Heart left ventricle (tissue), 11 donors: ENCODE results near the gene TRIM40. TPM values are rescaled to one million over a fixed set of nuclear protein-coding genes. Genes with fewer than 3 reads are reported as not detected.

ENCODE experiments used
- polyA plus RNA-seq, 2 donors: library from polyadenylated mRNA; stranded (reverse); fragments of 200-250 nt; gene quantifications; one replicate each; pipeline ENCODE4 v1.2.3, GENCODE V29; 2013
- total RNA-seq, 9 donors: library from RNA; depleted of rRNA in 2 of 9; stranded (reverse); fragments of >200 nt in 2 of 9; fragmentation: NEBNext Ultra II Directional in 3 of 9; extraction: Animal tissue kit (Norgen Biotek cat#: 25700) in 3 of 9; gene quantifications; one replicate each; pipeline versions ENCODE4 v1.1.0 to v1.2.4, GENCODE V29; 2016 to 2023
- donor health status: ischemic (EF 13 %, LVEDD 7.1; RV severe dilation, severe dysfunction).
- donor health status: healthy with polysubstance abuse.
- donor health status: DM: no; HTN: yes; CAD: no.
- donor health status: DM: no; HTN: no; CAD: no.
- donor health status: ischemic (EF 25% LVEDD 5.7; RV mildly dilated, moderate dysfunction).
- donor health status: healthy.
- donor health status: DM: yes; HTN: yes; CAD: no.
- donor health status: PGD.
- donor health status: nonischemic (EF 23%, LVEDD 6.1; RV moderate dilation, normal function).

The TRIM40 gene
- total and polyA plus RNA-seq, 11 donors = not detected

Other genes starting within 250 kb of the TRIM40 start
- 1,000 to 10,000 TPM in 1 of 9 donors, 100 to 1,000 TPM in 8; 263 to 1,427 (median 361) TPM for gene HLA-A, start 193.6 kb upstream of the TRIM40 start, total RNA-seq
- 1,000 to 10,000 TPM in 1 of 2 donors, 100 to 1,000 TPM in 1; 299 to 1,581 TPM for gene HLA-A, start 193.6 kb upstream of the TRIM40 start, polyA plus RNA-seq
- gene POLR1H, start 74.9 kb upstream of the TRIM40 start, total RNA-seq = 10 to 100 TPM; 11.7 to 19.8 (median 14.7) TPM
- 10 to 100 TPM; 20.9 to 46.1 TPM for gene POLR1H, start 74.9 kb upstream of the TRIM40 start, polyA plus RNA-seq
- gene PPP1R11, start 68.9 kb upstream of the TRIM40 start, total RNA-seq = 10 to 100 TPM; 41.6 to 64.7 (median 44.9) TPM
- gene PPP1R11, start 68.9 kb upstream of the TRIM40 start, polyA plus RNA-seq = 10 to 100 TPM; 38.7 to 90.3 TPM
- gene RNF39, start 60.4 kb upstream of the TRIM40 start, total RNA-seq = under 1 TPM in 1 of 9 donors, not detected in 8; 0.68 TPM
- not detected for gene RNF39, start 60.4 kb upstream of the TRIM40 start, polyA plus RNA-seq
- not detected for gene TRIM31, start 23.1 kb upstream of the TRIM40 start, total RNA-seq
- not detected for gene TRIM31, start 23.1 kb upstream of the TRIM40 start, polyA plus RNA-seq
- gene TRIM10, start 25.1 kb downstream of the TRIM40 start, total RNA-seq = not detected
- gene TRIM10, start 25.1 kb downstream of the TRIM40 start, polyA plus RNA-seq = not detected
- gene TRIM15, start 27.4 kb downstream of the TRIM40 start, total RNA-seq = not detected
- gene TRIM15, start 27.4 kb downstream of the TRIM40 start, polyA plus RNA-seq = not detected
- 10 to 100 TPM; 19.1 to 37.4 (median 24.5) TPM for gene TRIM26, start 77.3 kb downstream of the TRIM40 start, total RNA-seq
- gene TRIM26, start 77.3 kb downstream of the TRIM40 start, polyA plus RNA-seq = 10 to 100 TPM; 15.1 to 31.8 TPM
- gene TRIM39, start 190.8 kb downstream of the TRIM40 start, total RNA-seq = 10 to 100 TPM in 2 of 9 donors, 1 to 10 TPM in 7; 6.4 to 12.1 (median 8.4) TPM
- 1 to 10 TPM; 5.1 to 9.6 TPM for gene TRIM39, start 190.8 kb downstream of the TRIM40 start, polyA plus RNA-seq
- gene RPP21, start 209.0 kb downstream of the TRIM40 start, total RNA-seq = 10 to 100 TPM; 17.3 to 64.4 (median 24.7) TPM
- 10 to 100 TPM; 84.1 to 88.9 TPM for gene RPP21, start 209.0 kb downstream of the TRIM40 start, polyA plus RNA-seq